ENCODE measurements around the gene IMMT. TPM values are rescaled to one million over a fixed set of nuclear protein-coding genes. Genes with fewer than 3 reads are reported as not detected.
"Not testable (repeated sequence)": the region's sequence is repeated elsewhere in the genome, so short reads cannot be mapped to it uniquely, and the experiment has no call there.

Gene IMMT
- total RNA-seq, 1 donor from 2014 or later: 93.3 TPM

GRCh38 chr2:86202702-86203101 is 7.4 kb upstream of the IMMT start:
- no peak overlapping the region for H3K9ac ChIP-seq
- peaks cover 43% of the 10 kb centered on the region for H3K79me2 ChIP-seq (ENCODE audit: low read depth)
- H3K4me1 Mint-ChIP-seq: peaks cover 25% of the 10 kb centered on the region
- H4K20me1 ChIP-seq (ENCODE audit: low read depth): no peaks in the 10 kb centered on the region
- no peak overlapping the region for H3K27ac ChIP-seq
- H3K9me3 ChIP-seq (ENCODE audit: low read depth): no peaks in the 10 kb centered on the region
- H3K4me3 Mint-ChIP-seq: no peak overlapping the region
- H3K36me3 Mint-ChIP-seq: peaks cover 6% of the 10 kb centered on the region
- H3K36me3 ChIP-seq: no peaks in the 10 kb centered on the region
- TF ChIP-seq CTCF (IDR thresholded peaks at IDR 0.05) (no peak), EZH2phosphoT487 (IDR thresholded peaks at IDR 0.05) (no peak), EZH2 (IDR thresholded peaks at IDR 0.05) (no peak)
- no peaks in the 10 kb centered on the region for H3K9me3 Mint-ChIP-seq
- H3K27me3 ChIP-seq: no peaks in the 10 kb centered on the region
- peak overlapping the region; percentile 94 for H3K4me2 ChIP-seq
- no peak overlapping the region for H3K27ac Mint-ChIP-seq
- DNase-seq (ENCODE audit: low spot score): no peak
- H3F3A ChIP-seq (ENCODE audit: low read depth): peaks cover 22% of the 10 kb centered on the region
- H3K27me3 Mint-ChIP-seq (ENCODE audit: insufficient read depth, low read depth): peaks cover 4% of the 10 kb centered on the region
- H3K4me3 ChIP-seq: no peak overlapping the region
- peaks cover 20% of the 10 kb centered on the region for H3K4me1 ChIP-seq
- no peak overlapping the region for H2AFZ ChIP-seq (replicated peaks)

- H3K9ac ChIP-seq: no peak overlapping the region
- no peaks in the 10 kb centered on the region for H3K36me3 ChIP-seq
- no peak overlapping the region for H3K4me3 Mint-ChIP-seq
- no peak overlapping the region for H2AFZ ChIP-seq (replicated peaks)
- H3K27me3 ChIP-seq: no peaks in the 10 kb centered on the region
- peaks cover 43% of the 10 kb centered on the region for H3K79me2 ChIP-seq (ENCODE audit: low read depth)
- peaks cover 6% of the 10 kb centered on the region for H3K36me3 Mint-ChIP-seq
- H3K27ac ChIP-seq: no peak overlapping the region
- peaks cover 20% of the 10 kb centered on the region for H3K4me1 ChIP-seq
- peak overlapping the region; percentile 94 for H3K4me2 ChIP-seq
- peaks cover 25% of the 10 kb centered on the region for H3K4me1 Mint-ChIP-seq
- H3K27ac Mint-ChIP-seq: no peak overlapping the region
- H3F3A ChIP-seq (ENCODE audit: low read depth): peaks cover 22% of the 10 kb centered on the region
- H3K27me3 Mint-ChIP-seq (ENCODE audit: insufficient read depth, low read depth): peaks cover 4% of the 10 kb centered on the region
- TF ChIP-seq EZH2 (IDR thresholded peaks at IDR 0.05) (no peak), CTCF (IDR thresholded peaks at IDR 0.05) (no peak), EZH2phosphoT487 (IDR thresholded peaks at IDR 0.05) (no peak)
- H4K20me1 ChIP-seq (ENCODE audit: low read depth): no peaks in the 10 kb centered on the region
- no peak for DNase-seq (ENCODE audit: low spot score)
- no peaks in the 10 kb centered on the region for H3K9me3 ChIP-seq (ENCODE audit: low read depth)
- no peak overlapping the region for H3K4me3 ChIP-seq
- no peaks in the 10 kb centered on the region for H3K9me3 Mint-ChIP-seq
These were observed 7.1 kb upstream of the IMMT start for GRCh38 chr2:86202336-86202692.

GRCh38 chr2:86201671-86202335 is 6.5 kb upstream of the IMMT start:
- H3K79me2 ChIP-seq (ENCODE audit: low read depth): peaks cover 46% of the 10 kb centered on the region
- no peak overlapping the region for H3K27ac ChIP-seq
- DNase-seq (ENCODE audit: low spot score): no peak
- Mint-ChIP-seq H3K9me3 (no peaks in the 10 kb centered on the region), H3K27me3 (ENCODE audit: insufficient read depth, low read depth) (peaks cover 4% of the 10 kb centered on the region), H3K4me1 (peaks cover 28% of the 10 kb centered on the region), H3K4me3 (peak overlapping the region; percentile 1), H3K36me3 (peaks cover 3% of the 10 kb centered on the region), H3K27ac (no peak overlapping the region)
- no peaks in the 10 kb centered on the region for H4K20me1 ChIP-seq (ENCODE audit: low read depth)
- no peak overlapping the region for H2AFZ ChIP-seq (replicated peaks)
- no peaks in the 10 kb centered on the region for H3K27me3 ChIP-seq
- H3K36me3 ChIP-seq: no peaks in the 10 kb centered on the region
- H3F3A ChIP-seq (ENCODE audit: low read depth): peaks cover 22% of the 10 kb centered on the region
- H3K4me3 ChIP-seq: no peak overlapping the region
- TF ChIP-seq EZH2 (IDR thresholded peaks at IDR 0.05) (no peak), EZH2phosphoT487 (IDR thresholded peaks at IDR 0.05) (no peak), CTCF (IDR thresholded peaks at IDR 0.05) (peak; percentile 25)
- H3K4me1 ChIP-seq: peaks cover 20% of the 10 kb centered on the region
- no peaks in the 10 kb centered on the region for H3K9me3 ChIP-seq (ENCODE audit: low read depth)
- peak overlapping the region; percentile 94 for H3K4me2 ChIP-seq
- H3K9ac ChIP-seq: no peak overlapping the region

GRCh38 chr2:86200564-86200963 is 5.3 kb upstream of the IMMT start:
- not testable (repeated sequence) for H3K9me3 ChIP-seq (ENCODE audit: low read depth); H3K27ac Mint-ChIP-seq; H3K9me3 Mint-ChIP-seq; H3K27ac ChIP-seq; H4K20me1 ChIP-seq (ENCODE audit: low read depth); H3K36me3 ChIP-seq; H3K27me3 ChIP-seq; H3K36me3 Mint-ChIP-seq; H3K27me3 Mint-ChIP-seq (ENCODE audit: insufficient read depth, low read depth); DNase-seq (ENCODE audit: low spot score); H2AFZ ChIP-seq (replicated peaks)
- Histone ChIP-seq H3K9ac (peak overlapping the region; percentile 40), H3K4me1 (peaks cover 20% of the 10 kb centered on the region), H3F3A (ENCODE audit: low read depth) (peaks cover 28% of the 10 kb centered on the region), H3K79me2 (ENCODE audit: low read depth) (peaks cover 54% of the 10 kb centered on the region), H3K4me2 (peak overlapping the region; percentile 94), H3K4me3 (peak overlapping the region; percentile 86)
- Mint-ChIP-seq H3K4me1 (peaks cover 36% of the 10 kb centered on the region), H3K4me3 (peak overlapping the region; percentile 100)

Data from neural progenitor cell (in vitro differentiated cells).